ENCODE data around the gene OR4C45. TPM values are rescaled to one million over a fixed set of nuclear protein-coding genes. Genes with fewer than 3 reads are reported as not detected.
"Not testable (repeated sequence)": the region's sequence is repeated elsewhere in the genome, so short reads cannot be mapped to it uniquely, and the experiment has no call there.

Gene OR4C45
- total RNA-seq, 2 experiments from 2014 or later = not detected

DNA sequence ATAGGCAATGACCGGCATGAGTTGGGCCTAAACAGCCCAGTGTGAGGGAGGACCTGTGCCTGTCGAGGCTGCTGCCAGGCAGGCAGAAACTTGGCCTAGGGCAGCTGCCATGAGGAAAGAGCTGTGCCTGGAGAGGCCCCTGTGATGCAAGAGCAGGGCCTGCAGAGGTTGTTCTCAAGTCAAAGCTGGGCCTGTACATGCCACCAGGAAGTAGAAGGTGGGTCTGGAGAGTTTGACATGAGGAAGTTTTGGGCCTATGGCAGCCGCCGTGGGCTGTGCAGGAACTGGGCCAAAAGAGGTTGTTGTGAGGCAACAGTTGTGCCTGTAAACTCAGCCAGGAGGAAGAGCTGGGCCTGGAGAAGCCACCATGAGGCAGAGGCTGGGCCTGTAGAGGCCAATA, 43.2 kb downstream of the OR4C45 start:
- ChIA-PET CTCF (no interaction called here), POLR2A (no interaction called here)
- Mint-ChIP-seq H3K27ac (no peak overlapping the region), H3K9me3 (ENCODE audit: insufficient read depth) (peaks cover 45% of the 10 kb centered on the region), H3K4me3 (no peak overlapping the region), H3K4me1 (ENCODE audit: low read depth) (no peaks in the 10 kb centered on the region), H3K27me3 (ENCODE audit: low read depth) (no peaks in the 10 kb centered on the region), H3K36me3 (ENCODE audit: low read depth) (no peaks in the 10 kb centered on the region)
- DNase-seq (no peak), ATAC-seq (no peak)

DNA sequence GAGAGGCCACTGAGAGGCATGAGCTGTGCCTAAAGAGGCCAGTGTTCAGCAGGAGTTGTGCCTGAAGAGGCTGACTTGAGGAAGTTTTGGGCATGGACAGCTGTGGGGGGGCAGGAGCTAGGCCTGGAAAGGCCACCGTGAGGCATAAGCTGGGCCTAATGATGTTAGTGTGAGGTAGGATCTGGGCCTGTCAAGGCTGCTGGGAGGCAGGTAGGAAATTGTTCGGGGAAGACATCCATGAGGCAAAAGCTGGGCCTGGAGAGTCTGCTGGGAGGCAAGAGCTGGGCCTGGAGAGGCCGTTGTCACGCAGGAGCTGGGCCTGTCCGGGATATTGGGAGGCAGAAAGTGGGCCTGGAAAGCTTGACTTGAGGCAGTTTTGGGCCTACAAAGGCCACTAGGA, 44.9 kb downstream of the OR4C45 start:
- ChIA-PET POLR2A (no interaction called here), CTCF (no interaction called here)
- Mint-ChIP-seq H3K36me3 (ENCODE audit: low read depth) (no peaks in the 10 kb centered on the region), H3K27me3 (ENCODE audit: low read depth) (no peaks in the 10 kb centered on the region), H3K4me3 (no peak overlapping the region), H3K27ac (no peak overlapping the region), H3K9me3 (ENCODE audit: insufficient read depth) (peaks cover 34% of the 10 kb centered on the region), H3K4me1 (ENCODE audit: low read depth) (no peaks in the 10 kb centered on the region)
- DNase-seq (no peak), ATAC-seq (no peak)

DNA sequence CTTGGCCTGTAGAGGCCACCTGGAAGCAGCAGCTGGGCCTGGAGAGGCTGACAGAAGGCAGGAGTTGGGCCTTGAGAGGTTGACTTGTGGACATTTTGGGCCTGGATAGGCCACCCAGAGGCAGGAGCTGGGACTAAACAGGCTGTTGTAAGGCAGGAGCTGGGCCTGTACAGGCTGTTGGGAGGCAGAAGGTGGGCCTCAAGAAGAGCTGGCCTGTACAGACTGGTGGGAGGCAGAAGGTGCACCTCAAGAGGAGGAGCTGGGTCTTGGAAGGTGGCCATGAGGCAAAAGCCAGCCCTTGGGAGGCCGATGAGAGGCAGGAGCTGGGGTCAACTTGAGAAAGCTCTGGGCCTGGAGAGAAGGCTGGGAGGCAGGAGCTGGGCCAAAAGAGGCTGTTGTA, 45.3 kb downstream of the OR4C45 start:
- no peaks in the 10 kb centered on the region for H3K4me1 Mint-ChIP-seq (ENCODE audit: low read depth)

GRCh38 chr11:50078946-50079345, 46.3 kb downstream of the OR4C45 start:
- H3K36me3 Mint-ChIP-seq (ENCODE audit: low read depth); CTCF ChIA-PET; H3K27me3 Mint-ChIP-seq (ENCODE audit: low read depth); ATAC-seq; DNase-seq; H3K4me1 Mint-ChIP-seq (ENCODE audit: low read depth); POLR2A ChIA-PET; H3K4me3 Mint-ChIP-seq; H3K27ac Mint-ChIP-seq: not testable (repeated sequence)
- H3K9me3 Mint-ChIP-seq (ENCODE audit: insufficient read depth) = peaks cover 36% of the 10 kb centered on the region

More for the DNA sequence above, 45.3 kb downstream of the OR4C45 start:
- Mint-ChIP-seq H3K27me3 (ENCODE audit: low read depth) (no peaks in the 10 kb centered on the region), H3K4me3 (no peak overlapping the region), H3K27ac (no peak overlapping the region), H3K36me3 (ENCODE audit: low read depth) (no peaks in the 10 kb centered on the region), H3K9me3 (ENCODE audit: insufficient read depth) (peaks cover 38% of the 10 kb centered on the region)
- POLR2A ChIA-PET = no interaction called here
- no peak for ATAC-seq
- CTCF ChIA-PET = no interaction called here
- DNase-seq = no peak

- ChIA-PET CTCF (no interaction called here), POLR2A (no interaction called here)
- Mint-ChIP-seq H3K27me3 (ENCODE audit: low read depth) (no peaks in the 10 kb centered on the region), H3K9me3 (ENCODE audit: insufficient read depth) (peaks cover 28% of the 10 kb centered on the region), H3K27ac (no peak overlapping the region), H3K4me1 (ENCODE audit: low read depth) (no peaks in the 10 kb centered on the region), H3K4me3 (no peak overlapping the region), H3K36me3 (ENCODE audit: low read depth) (no peaks in the 10 kb centered on the region)
- ATAC-seq (no peak), DNase-seq (no peak)
Observed at GRCh38 chr11:50080256-50080655, 47.6 kb downstream of the OR4C45 start.

Other genes with a start within 250 kb of the OR4C45 start
- gene OR4C13, start 80.5 kb upstream of the OR4C45 start, total RNA-seq = not detected
- gene OR4C12, start 50.3 kb upstream of the OR4C45 start, total RNA-seq = not detected